HG03457 (cell line): ENCODE results near the gene LAG3.

Experiments
- ATAC-seq: cut with Tn5 transposase; IDR thresholded peaks from one replicate; pipeline ENCODE4 v1.9.1; 2021; ENCODE audit warnings: moderate number of reproducible peaks; ENCODE audit not compliant: unreplicated experiment

LAG3 gene

DNA sequence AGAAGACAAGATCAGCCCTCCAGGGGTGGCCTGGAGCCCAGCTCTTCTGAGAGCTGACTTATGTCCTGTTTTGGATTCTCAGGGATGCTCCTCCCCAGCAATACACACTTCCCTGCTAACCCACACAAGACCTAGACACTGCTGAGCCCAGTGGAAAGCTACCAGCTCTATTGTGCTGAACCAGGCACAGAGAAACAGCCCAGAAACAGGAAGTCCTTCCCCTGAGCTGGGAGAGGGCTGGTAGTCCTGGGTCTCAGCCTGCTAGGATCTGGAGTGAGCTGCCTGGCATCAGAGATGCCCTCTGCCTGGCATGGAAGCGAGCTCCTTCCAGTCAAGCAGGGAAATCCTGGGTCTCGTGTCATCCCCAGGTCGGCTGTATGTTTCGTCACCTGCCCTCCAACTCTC is 1.2 kb upstream of the LAG3 start:
- ATAC-seq: no peak

DNA sequence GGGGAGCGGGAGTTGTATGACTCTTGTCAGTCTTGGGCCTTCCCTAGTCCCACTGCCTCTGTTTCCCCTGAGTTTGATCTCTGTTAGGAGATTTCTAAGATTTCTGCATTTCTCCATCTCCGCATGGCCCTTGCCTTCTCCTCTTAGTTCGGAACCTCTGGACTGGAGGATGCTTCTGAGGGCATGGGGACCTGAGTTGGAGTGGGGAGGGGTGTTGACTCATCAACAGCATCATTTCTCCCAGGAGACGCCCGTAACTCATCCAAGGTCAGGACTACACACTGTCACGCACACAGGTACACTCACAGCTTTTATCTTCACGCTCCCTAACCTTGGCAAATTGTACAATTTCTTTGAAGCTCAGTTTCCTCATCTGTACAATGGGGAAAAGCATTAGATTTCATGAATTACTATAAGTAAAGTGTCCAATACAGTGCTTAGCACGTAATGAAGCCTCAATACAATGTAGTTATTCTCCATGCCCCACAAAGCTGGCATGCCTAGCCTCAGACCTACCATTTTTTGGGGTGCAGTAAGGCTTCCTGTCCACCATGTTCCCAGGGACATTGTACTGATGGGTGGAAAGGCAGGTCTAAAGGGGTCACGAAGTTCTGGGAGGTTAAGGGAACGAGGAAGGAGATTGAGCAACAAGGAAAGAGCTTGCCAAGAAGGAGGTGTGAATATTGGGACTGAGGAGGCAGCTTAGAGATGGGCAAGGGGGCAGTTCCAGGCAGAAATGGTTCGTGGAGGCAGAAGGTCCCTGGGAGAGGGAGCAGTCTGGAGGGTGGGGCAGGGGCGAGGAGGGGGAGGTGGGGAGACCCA is 600 bp upstream of the LAG3 start:
- no peak for ATAC-seq

DNA sequence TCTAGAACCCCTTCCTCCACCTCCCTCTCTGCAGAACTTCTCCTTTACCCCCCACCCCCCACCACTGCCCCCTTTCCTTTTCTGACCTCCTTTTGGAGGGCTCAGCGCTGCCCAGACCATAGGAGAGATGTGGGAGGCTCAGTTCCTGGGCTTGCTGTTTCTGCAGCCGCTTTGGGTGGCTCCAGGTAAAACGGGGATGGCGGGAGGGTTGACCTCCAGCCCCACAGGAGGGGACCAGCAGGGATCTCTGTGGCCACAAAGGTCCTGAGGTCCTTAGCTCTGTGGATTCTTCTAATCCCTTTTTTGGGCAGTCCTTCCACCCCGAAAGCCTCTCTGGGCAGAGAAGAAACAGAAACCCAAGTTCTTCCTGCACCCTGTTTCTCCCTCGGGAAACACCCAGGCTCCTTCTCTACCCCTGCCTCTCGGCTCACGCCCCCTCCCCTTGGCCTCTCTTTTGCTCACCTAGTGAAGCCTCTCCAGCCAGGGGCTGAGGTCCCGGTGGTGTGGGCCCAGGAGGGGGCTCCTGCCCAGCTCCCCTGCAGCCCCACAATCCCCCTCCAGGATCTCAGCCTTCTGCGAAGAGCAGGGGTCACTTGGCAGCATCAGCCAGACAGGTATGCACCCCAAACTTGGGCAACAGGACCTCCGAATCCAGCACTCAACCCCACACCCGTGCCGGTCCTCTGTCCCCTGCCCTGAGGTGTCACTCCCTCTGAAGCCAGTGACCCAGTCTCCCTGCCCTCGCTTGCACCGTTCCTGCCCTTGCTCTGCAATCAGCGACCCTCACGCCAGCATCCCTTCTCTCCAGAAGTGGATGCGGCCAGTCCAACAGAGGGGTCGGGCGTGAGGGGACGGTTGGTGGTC is 638 bp downstream of the LAG3 start:
- no peak for ATAC-seq

DNA sequence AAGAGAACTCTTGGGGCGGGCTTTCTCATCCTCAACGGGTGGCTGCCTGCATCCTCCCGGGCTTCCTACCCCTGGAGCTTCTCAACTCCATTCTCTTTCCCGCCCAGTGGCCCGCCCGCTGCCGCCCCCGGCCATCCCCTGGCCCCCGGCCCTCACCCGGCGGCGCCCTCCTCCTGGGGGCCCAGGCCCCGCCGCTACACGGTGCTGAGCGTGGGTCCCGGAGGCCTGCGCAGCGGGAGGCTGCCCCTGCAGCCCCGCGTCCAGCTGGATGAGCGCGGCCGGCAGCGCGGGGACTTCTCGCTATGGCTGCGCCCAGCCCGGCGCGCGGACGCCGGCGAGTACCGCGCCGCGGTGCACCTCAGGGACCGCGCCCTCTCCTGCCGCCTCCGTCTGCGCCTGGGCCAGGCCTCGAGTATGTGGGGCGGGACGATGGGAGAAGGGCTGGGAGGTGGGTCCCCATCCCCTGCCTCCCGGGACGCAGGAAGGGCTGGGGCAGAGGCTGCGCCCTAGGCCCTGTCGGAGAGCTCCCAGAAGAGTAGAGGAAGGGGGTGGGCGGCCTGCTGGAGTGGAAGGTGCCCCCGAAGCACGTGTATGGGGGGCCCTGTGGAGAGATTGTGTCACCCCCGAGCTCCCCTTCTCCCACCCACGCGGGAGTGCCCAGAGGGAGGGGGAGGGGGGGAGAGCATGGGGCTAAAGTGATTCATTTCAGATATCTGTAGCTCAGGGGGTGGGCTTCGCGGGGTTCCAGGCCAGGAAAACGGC is 1.5 kb downstream of the LAG3 start:
- ATAC-seq: no peak

DNA sequence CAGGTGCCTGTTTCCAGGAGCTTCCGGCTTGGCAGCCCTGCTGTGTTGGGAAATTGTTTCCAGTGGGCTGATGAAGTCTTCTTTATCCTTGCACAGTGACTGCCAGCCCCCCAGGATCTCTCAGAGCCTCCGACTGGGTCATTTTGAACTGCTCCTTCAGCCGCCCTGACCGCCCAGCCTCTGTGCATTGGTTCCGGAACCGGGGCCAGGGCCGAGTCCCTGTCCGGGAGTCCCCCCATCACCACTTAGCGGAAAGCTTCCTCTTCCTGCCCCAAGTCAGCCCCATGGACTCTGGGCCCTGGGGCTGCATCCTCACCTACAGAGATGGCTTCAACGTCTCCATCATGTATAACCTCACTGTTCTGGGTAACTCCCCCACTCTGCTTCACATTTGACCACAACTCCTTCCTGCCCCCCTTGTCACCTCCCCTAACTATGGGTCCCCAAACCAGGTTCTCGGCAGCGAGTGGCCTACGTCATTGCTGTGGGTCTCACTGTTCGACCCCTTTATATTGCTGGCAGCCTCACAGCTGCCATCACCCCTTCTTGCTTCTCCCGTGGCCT is 2.3 kb downstream of the LAG3 start:
- no peak for ATAC-seq

DNA sequence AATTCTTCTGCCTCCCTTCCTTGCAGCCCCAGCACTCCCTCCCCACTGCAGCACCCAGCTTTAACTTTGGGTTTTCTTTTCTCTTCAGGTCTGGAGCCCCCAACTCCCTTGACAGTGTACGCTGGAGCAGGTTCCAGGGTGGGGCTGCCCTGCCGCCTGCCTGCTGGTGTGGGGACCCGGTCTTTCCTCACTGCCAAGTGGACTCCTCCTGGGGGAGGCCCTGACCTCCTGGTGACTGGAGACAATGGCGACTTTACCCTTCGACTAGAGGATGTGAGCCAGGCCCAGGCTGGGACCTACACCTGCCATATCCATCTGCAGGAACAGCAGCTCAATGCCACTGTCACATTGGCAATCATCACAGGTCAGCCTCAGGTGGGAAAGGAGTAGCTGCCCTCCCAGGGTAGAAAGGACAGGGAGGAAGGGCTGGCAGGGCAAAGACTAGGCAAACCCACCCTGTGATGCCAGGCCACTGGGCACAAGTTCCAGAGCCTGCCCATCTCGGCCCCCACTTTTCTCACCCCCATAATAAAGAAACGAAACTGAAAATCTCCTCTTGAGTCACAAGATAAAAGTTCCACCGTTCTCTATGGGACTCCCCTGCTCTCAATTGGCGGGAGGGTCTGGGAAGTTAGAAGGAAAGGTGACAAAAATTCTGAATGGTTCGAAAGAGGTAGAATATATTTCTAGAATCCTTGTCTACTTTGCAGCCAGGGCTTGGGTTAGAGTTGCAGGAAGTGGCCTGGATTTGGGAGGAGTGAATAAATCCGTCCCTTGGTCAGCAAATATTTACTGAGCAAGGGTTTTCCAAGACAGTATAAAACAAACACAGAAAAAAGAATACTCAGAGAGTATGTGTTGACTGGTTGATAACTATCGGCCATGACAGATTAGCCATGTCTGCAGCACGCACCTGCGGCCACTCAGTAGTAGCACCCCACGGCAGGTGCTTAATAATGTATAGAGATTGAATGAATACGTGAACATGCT is 3.2 kb downstream of the LAG3 start:
- no peak for ATAC-seq

DNA sequence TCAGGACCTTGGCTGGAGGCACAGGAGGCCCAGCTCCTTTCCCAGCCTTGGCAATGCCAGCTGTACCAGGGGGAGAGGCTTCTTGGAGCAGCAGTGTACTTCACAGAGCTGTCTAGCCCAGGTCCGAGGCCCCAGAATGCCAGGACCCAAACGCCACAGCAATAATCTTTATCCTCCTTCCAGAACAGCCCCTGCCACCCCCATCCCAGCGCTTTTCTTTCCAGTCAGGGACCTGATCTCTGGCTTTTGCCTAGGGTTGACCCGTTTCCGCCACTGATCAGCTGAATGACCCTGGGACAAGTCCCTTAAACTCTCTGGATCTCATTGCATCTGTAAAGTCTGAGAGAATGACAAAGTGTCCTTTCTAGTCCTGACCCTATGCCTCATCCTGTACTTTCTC is 5.1 kb downstream of the LAG3 start:
- no peak for ATAC-seq

DNA sequence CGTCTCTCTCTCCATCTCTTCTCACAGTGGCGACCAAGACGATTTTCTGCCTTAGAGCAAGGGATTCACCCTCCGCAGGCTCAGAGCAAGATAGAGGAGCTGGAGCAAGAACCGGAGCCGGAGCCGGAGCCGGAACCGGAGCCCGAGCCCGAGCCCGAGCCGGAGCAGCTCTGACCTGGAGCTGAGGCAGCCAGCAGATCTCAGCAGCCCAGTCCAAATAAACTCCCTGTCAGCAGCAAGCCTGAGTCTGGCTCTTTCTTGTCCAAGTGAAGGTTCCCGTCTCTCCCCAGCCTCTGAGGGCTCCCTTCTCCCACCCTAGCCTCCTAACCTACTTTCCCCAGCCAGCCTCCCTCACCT is 5.9 kb downstream of the LAG3 start:
- no peak for ATAC-seq

DNA sequence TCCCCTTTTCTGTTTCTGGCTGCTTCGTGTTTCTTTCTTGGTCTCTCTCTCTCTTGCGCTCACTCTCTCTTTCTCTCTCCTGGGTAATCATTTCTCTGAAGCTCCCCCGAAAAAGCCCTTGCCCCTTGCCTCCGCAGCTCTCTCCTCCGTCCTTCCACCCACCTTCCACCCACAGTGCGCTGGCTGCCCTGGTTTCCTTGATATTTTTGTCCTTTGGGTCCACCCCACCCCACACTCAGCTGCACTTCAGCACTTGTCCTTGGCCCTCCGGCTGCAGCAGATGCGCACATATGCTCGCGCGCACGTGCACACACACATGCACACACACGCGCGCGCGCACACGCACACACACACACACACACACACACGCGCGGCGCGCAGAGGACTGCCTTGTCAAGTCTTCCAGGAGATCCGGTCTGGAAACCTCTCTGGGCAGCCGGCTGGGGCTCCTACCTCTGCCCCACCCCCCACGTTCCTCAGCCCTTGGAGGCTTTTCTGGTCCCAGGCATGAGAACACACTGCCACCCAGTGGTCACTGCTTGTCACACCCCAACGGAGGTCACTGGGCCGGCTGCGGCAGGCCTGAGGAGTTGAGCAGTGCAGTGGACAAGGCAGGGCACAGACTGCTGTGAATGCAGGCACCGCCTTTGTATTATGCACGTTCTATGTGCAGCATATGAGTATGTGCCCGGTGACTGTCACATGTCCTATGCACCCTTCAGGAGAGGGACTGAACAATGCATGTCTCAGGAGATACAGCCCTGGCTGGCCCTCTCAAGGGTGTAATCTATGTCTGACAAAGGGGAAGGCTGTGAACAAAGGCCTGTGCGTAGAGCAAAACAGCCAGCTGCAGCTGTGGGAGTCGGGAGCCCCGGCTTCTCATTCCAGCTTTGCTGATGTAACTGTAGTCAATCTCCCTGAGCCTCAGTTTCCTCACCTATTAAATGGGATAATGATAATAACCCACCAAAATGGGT is 6.5 kb downstream of the LAG3 start:
- ATAC-seq: peak; percentile 64

DNA sequence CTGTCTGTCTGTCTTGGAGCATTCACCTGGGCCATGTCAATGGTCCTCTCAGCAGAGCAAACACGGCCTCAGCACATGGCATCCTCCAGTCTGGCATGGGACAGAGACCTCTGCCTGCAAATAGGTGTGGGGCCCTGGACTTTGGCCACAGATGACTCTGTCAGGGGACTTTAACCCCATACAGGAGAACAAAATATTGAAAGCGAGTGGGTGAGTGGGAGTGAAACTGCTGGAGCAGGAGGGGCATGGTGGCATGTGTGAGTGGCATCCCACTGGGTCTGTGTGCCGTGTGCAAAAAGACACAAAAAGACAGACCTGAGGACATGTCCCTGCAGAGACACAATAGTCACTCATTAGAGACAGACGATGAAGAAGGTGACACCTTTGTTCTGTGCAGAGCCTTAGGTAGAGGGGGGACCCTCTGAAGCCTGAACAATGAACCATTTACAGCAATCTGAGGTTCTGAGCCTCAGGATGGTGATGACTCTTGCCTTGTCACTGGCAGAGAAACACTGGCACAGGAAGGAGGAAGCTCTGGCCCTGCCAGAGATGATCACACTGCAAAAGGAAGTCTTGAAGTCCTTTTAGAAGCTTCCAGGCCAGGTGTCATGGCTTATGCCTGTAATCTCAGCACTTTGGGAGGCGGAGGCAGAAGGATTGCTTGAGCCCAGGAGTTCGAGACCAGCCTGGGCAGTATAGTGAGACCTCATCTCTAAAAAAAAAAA is 7.5 kb downstream of the LAG3 start:
- ATAC-seq: no peak

DNA sequence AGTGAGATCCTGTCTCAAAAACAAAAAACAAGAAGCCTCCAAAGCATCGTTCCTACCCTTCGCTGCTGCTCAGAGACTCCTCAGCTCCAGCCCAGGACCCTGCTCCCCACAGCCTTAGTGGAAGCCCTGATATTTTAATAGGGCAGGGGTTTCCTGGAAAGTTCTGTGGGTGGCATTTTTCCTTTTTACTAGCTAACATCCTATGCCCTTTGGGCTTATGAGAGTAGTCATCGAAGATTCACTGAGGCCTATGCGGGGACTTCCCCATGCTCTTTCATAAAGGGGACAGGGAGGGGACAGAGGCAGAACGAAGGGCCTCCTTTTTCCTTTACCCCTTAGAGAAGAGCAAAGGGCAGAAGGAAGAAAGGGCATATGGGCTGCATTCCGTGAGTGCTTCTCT is 8.3 kb downstream of the LAG3 start:
- ATAC-seq: no peak

DNA sequence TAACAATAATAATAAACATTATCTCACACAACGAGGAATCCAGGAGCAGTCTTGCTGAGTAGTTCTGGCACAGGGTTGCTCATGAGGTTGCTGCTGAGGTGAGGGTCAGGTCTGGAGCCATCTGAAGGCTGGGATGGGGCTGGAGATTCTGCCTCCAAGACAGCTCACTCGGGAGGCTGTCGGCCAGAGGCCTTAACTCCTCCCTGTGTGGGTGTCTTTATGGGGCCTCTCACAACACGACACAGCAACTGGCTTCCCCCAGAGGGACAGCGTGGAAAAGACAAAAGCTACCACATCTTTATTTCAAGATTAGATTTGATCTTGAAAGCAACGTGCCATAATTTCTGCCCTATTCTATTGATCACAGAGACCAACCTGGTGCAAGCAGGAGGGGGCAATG is 9.8 kb downstream of the LAG3 start:
- ATAC-seq: no peak

DNA sequence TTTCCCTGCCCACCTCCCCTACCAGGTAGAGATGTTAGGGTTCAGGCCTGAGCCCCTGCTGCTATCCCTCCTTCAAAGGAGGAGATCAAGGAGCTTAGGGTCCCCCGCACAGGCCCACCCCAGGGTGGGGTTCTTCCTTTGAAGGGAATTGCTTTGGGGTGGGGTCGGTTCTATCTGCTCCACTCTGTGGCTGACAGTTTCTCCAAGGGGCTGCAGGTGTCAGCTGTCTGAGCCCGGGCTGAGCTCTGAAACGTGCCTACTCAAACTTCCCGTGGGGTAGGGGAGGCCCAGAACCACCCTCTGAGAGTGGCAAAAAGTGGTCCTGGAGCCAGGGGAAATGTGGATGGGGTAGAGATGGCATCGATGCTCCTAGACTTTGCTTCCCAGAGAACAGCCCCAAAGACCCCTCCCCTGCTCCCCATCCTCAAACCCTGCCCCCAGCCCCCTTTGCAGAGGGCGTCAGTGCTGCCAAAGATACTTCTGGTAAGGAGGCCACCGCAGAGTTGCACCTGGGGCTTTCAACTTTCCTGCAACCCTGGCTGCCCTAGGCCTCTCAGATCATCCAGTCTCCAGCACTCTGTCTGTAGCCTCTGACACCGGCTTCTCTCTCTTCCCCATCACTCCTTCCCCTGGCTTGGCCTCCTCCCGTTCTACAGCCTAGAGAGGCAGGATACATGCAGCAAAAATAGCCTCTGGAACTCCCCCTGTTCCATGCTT is 10.7 kb downstream of the LAG3 start:
- ATAC-seq: no peak

DNA sequence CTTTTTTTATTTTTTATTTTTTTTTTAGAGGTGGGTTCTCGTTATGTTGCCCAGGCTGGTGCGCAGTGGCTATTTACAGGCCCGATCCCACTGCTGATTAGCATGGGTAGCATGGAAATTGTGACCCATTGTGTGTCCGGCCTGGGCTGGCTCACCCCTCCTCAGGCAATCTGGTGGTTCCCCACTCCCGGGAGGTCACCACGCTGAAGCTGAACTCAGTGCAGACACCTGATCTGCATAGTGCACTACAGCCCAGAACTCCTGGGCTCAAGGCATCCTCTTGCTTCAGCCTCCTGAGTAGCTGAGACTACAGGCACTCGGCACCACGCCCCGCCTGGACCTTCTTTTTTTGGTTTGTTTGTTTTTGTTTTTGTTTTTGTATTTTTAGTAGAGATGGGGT is 11.5 kb downstream of the LAG3 start:
- ATAC-seq: no peak

DNA sequence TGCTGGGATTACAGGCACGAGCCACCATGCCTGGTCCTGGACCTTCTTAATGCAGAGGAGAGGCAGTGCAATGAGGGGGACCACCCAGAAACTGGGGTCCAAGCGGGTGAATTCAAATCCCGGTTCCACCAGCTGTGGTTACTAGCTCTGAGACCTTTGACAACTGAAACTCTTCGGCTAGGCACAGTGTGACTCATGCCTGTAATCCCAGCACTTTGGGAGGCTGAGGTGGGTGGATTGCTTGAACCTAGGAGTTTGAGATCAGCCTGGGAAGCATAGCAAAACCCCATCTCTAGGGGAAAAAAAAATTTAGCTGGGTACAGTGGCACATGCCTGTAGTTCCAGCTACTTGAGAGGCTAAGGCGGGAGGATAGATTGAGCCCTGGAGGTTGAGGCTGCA is 12.0 kb downstream of the LAG3 start:
- ATAC-seq: no peak

DNA sequence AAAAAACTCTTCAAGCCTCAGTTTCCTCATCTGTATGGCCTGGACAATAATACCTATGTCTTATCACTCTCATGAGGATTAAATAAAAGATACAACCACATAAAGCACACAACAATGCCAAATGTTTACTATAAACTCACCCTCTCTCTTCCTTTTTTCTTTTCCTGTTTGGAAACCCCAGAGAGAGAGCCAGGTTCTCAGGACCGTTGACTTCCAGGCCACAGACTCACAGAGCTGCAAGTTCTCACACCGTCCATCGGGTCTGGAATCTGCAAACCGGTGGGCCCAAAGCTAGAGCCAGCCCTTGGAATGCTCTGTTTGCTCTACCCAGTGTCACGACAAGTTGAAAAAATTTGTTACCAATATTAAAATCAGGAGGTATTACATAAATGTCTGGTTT is 12.4 kb downstream of the LAG3 start:
- no peak for ATAC-seq

DNA sequence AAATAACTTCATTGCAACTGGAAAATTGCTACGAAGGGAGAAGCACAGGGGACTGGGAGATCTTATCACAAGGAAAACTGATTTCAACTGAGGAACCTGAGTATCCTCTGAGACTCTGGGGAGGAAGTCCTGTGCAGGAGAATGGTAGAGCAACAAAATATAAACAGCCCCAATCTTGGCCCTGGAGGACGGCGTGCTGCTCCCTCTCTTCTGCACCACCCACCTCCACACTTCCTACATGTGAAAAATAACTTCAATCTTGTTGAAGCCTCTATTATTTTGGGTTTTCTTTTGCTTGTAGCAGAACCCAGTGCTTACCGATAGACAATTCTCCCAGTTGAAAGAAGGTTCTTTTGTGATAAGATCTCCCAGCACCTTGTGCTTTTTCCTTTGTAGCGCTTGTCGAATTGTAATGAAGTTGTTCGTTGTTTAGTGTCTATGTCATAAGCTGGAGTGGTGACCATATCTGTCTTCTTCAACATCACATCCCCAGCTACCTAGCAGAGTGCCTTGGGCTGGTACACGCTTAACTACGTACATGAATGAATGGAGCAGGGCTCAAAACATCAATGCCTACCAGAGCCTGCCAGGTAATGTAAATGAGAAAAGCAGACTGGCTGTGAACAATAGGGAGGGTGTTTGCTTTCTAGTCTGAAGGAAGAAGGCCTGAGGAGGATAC is 14.2 kb downstream of the LAG3 start:
- ATAC-seq: no peak
